ENCODE measurements around the gene TMPRSS11F.

Gene TMPRSS11F

GRCh38 chr4:68110441-68110840, 19.2 kb downstream of the TMPRSS11F start:
- no peak overlapping the region for H2AFZ ChIP-seq (ENCODE audit: low read depth)
- no peaks in the 10 kb centered on the region for H3K4me1 ChIP-seq (ENCODE audit: low read depth, poor library complexity, severe bottlenecking)
- no peaks in the 10 kb centered on the region for H4K20me1 ChIP-seq (ENCODE audit: insufficient read depth)
- H3K4me3 ChIP-seq (IDR thresholded peaks at IDR 0.05; ENCODE audit: insufficient read depth, low read depth, low read length), result no peak overlapping the region
- no peaks in the 10 kb centered on the region for H3K79me2 ChIP-seq (ENCODE audit: insufficient read depth, low read depth)
- TF ChIP-seq CTCF (conservative IDR thresholded peaks at IDR 0.05; ENCODE audit: low read depth, low read length), result no peak
- H3K27ac ChIP-seq, result no peak overlapping the region
- no peaks in the 10 kb centered on the region for H3K27me3 ChIP-seq (ENCODE audit: insufficient read depth, low read depth)
- H3K9ac ChIP-seq, result no peak overlapping the region
- no peaks in the 10 kb centered on the region for H3K36me3 ChIP-seq (ENCODE audit: insufficient read depth)
- H3K4me2 ChIP-seq, result no peak overlapping the region

- Histone ChIP-seq H3K79me2 (ENCODE audit: insufficient read depth, low read depth) (no peaks in the 10 kb centered on the region), H3K4me2 (no peak overlapping the region), H4K20me1 (ENCODE audit: insufficient read depth) (no peaks in the 10 kb centered on the region), H3K36me3 (ENCODE audit: insufficient read depth) (no peaks in the 10 kb centered on the region), H3K27me3 (ENCODE audit: insufficient read depth, low read depth) (no peaks in the 10 kb centered on the region), H2AFZ (ENCODE audit: low read depth) (no peak overlapping the region), H3K9ac (no peak overlapping the region), H3K27ac (no peak overlapping the region), H3K4me1 (ENCODE audit: low read depth, poor library complexity, severe bottlenecking) (no peaks in the 10 kb centered on the region), H3K4me3 (IDR thresholded peaks at IDR 0.05; ENCODE audit: insufficient read depth, low read depth, low read length) (no peak overlapping the region)
- TF ChIP-seq CTCF (conservative IDR thresholded peaks at IDR 0.05; ENCODE audit: low read depth, low read length), result no peak
Measured at GRCh38 chr4:68109868-68110267, 19.8 kb downstream of the TMPRSS11F start.

- TF ChIP-seq CTCF (conservative IDR thresholded peaks at IDR 0.05; ENCODE audit: low read depth, low read length), result no peak
- no peak overlapping the region for H2AFZ ChIP-seq (ENCODE audit: low read depth)
- no peak overlapping the region for H3K4me2 ChIP-seq
- no peaks in the 10 kb centered on the region for H3K27me3 ChIP-seq (ENCODE audit: insufficient read depth, low read depth)
- H3K27ac ChIP-seq, result no peak overlapping the region
- H3K36me3 ChIP-seq (ENCODE audit: insufficient read depth), result no peaks in the 10 kb centered on the region
- H3K4me1 ChIP-seq (ENCODE audit: low read depth, poor library complexity, severe bottlenecking), result no peaks in the 10 kb centered on the region
- H3K79me2 ChIP-seq (ENCODE audit: insufficient read depth, low read depth), result no peaks in the 10 kb centered on the region
- H3K9ac ChIP-seq, result no peak overlapping the region
- no peak overlapping the region for H3K4me3 ChIP-seq (IDR thresholded peaks at IDR 0.05; ENCODE audit: insufficient read depth, low read depth, low read length)
- no peaks in the 10 kb centered on the region for H4K20me1 ChIP-seq (ENCODE audit: insufficient read depth)
Measured at GRCh38 chr4:68082758-68083157, 46.9 kb downstream of the TMPRSS11F start.

GRCh38 chr4:68079928-68080327, 49.7 kb downstream of the TMPRSS11F start:
- no peak for TF ChIP-seq CTCF (conservative IDR thresholded peaks at IDR 0.05; ENCODE audit: low read depth, low read length)
- Histone ChIP-seq H3K4me1 (ENCODE audit: low read depth, poor library complexity, severe bottlenecking) (no peaks in the 10 kb centered on the region), H3K36me3 (ENCODE audit: insufficient read depth) (no peaks in the 10 kb centered on the region), H3K4me3 (IDR thresholded peaks at IDR 0.05; ENCODE audit: insufficient read depth, low read depth, low read length) (no peak overlapping the region), H4K20me1 (ENCODE audit: insufficient read depth) (no peaks in the 10 kb centered on the region), H3K27me3 (ENCODE audit: insufficient read depth, low read depth) (no peaks in the 10 kb centered on the region), H2AFZ (ENCODE audit: low read depth) (no peak overlapping the region), H3K9ac (no peak overlapping the region), H3K4me2 (no peak overlapping the region), H3K79me2 (ENCODE audit: insufficient read depth, low read depth) (no peaks in the 10 kb centered on the region), H3K27ac (no peak overlapping the region)

Data from KMS-11 (cell line).